AG10803 (cell line): ENCODE measurements around the gene SHF.
A peak's percentile ranks its signal among the peaks of the same experiment; 100 is the strongest.

Source experiments
- DNase-seq: peaks from one replicate; pipeline ENCODE4 v3.0.0; 2010; ENCODE audit warnings: low read depth
- H3K4me3 ChIP-seq: 2 replicates; pipeline ENCODE4 v1.5.1; 2011; ENCODE audit warnings: mild to moderate bottlenecking, low read length, control low read depth
- TF ChIP-seq, protein P1 (sequence below): conservative IDR thresholded peaks from 2 replicates; pipeline ENCODE4 v1.5.1; 2011; ENCODE audit warnings: mild to moderate bottlenecking, low read length, control low read depth, inconsistent platforms

Gene SHF

DNA sequence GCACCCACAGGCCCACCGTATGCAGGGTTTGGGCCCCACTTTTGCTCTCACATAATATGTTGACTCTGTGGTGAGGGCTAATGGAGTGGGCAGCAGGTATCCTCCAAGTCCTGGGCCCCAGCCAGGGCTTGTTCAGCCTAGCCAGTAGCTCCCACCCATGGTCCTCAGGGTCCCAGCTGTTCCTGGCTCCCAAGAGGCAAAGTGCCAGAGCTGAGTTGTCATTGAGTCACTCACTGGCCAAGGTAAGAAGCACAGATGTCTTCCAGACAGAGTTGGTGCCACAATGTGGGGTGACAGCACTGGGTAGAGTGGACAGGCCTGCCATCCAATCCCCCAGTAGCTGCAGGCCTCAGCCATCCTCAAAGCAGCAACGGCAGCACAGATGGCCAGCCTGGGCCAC, 4.3 kb downstream of the SHF start:
- TF ChIP-seq, protein P1, sequence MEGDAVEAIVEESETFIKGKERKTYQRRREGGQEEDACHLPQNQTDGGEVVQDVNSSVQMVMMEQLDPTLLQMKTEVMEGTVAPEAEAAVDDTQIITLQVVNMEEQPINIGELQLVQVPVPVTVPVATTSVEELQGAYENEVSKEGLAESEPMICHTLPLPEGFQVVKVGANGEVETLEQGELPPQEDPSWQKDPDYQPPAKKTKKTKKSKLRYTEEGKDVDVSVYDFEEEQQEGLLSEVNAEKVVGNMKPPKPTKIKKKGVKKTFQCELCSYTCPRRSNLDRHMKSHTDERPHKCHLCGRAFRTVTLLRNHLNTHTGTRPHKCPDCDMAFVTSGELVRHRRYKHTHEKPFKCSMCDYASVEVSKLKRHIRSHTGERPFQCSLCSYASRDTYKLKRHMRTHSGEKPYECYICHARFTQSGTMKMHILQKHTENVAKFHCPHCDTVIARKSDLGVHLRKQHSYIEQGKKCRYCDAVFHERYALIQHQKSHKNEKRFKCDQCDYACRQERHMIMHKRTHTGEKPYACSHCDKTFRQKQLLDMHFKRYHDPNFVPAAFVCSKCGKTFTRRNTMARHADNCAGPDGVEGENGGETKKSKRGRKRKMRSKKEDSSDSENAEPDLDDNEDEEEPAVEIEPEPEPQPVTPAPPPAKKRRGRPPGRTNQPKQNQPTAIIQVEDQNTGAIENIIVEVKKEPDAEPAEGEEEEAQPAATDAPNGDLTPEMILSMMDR = no peak
- no peak for DNase-seq
- no peak overlapping the region for H3K4me3 ChIP-seq

DNA sequence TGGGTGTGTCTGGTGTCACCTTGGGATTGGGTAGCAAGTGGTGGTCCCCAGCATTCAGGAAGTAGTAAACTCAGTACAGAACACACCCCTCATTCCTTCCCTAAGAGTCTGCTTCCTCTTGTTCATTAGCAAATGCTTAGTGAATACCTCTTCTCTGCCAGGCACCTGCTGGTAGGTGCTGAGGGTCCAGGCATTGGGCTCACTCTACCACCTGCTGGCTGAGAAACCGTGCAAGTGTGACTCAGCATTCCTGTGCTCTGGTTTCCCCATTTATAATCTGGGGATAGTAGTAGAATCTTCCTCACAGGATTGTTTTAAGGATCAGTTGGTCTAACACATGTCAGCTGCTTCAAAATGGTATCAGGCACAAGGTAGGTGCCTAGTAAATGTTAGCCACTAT, 4.8 kb downstream of the SHF start:
- H3K4me3 ChIP-seq = no peak overlapping the region
- TF ChIP-seq, protein P1 = no peak
- no peak for DNase-seq

DNA sequence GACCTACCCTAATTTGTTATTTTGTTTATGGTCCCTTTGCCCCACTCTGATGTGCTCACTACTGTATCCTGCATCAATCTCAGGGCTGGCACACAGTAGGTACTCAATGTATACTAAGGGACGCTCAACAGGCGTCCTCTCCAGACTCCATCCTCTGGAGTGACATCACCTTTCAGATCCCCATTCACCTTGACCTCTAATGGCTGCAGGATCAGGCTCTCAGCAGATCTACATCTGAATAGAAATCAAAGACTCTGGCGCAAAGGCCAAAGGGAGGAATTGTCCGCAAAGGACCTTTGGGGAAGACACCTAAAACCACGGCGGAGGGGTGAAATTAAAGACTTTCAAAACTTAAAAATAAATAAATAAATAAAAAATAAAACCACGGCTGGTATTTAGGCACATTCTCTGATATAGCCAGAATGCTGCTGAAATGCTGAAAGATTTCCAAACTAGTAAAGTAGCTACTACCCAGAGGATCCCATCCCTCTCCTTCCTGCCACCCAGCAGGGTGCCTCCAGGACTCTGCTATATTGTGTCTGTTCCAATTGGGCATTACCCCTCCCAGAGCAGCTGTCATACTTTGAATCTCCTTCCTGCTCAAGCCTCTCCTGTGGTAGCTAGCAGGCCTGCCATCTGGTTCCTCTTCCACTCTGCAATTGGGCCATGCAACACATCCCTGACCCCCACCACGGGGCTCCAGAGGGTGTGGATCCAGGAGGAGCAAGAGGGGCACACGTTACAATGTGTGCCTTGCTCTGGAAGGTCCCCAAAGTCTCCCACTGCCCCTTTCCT, 6.1 kb downstream of the SHF start:
- TF ChIP-seq, protein P1 = no peak
- DNase-seq = no peak
- no peak overlapping the region for H3K4me3 ChIP-seq

DNA sequence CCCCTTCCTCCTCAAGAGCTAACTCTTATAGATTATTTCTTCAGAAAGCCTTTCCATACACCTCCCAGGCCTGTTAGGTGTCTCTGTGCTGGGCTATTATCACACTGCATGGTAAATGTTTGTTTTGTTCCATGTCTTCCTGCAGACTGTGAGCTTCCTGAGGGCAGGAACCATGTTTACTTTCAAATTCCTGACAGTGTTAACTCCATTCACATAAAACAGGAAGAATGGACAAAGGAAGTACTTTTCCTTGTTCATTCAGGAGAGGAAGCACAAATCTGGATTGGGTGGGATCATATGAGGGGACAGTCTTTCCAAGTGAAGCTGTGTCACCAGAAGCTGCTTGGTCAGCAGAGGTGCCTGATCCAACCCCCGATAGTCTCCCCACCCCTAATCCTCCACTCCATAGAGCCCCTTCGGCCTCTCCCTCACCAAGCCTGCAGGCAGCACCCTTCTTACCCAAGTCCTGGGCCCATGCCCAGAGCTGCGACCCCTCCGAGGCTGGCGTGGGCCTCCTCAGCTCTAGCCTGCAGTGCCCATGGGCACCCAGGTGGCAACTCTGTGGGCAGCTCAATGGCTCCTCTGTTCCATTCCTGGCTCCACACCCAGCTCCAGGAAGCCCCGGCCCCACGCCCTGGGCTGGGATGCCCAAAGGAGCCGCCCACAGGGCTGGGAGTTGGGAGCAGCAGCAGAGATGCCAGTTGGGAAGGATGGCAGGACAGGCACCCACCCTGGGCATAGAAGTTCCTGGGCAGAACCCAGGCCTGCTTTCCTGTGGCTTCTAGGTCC, 6.9 kb downstream of the SHF start:
- TF ChIP-seq, protein P1 = no peak
- H3K4me3 ChIP-seq = no peak overlapping the region
- DNase-seq = no peak

DNA sequence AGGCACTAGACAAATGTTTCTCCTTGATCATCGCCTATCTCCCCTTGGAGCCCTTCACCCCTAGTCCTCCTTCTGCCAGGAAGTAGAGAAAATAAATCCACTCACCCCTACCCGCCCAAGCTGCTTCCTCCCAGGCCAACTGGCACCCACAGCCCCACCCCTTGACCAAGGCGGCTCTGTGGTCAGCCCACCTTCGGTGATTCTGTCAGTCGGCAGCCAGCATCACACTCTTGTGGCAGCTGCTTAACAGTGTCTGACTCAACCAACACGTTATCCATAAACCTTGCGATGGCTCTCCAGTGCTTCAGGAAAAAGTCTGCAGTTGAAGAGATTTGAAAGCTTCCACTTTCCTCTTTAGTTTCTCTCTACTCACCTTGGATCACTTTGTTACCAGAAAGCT, 7.6 kb downstream of the SHF start:
- TF ChIP-seq, protein P1 = no peak
- H3K4me3 ChIP-seq = no peak overlapping the region
- DNase-seq = no peak

DNA sequence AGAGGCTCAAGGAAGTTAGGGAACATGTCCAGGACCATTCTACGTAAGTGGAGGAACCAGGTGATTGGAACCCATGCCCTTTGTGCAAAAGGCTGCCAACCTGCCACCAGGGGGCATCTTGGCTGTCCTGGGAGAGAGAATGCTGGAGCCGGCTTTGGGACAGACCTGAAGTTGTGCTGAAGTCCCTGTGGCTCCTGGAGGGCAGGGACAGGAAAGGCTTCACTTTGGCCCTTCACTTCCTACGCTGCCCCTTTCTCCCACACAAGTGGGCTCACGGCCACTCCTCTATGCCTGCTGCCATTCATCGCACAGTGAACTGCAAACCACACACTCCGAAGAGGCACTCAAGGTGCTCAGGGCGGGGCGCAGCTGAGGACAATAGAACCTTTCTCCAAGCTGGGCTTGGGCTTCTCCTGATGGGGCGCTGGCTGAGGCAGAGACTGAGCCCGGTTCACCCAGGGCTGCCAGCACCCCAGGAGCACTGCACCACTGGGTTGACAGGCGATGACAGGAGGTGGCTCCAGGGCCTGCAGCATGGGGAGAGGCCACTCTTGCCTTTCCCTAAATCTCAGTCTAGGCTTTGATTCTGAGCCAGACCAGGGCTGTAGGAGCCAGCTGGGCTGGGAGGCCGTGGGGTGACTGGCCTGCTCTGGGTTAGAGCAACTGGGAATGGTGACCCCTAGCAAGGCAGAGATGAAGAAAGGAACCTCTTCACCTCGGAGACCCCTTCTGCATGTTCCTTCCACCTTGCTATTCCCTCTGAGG, 8.4 kb downstream of the SHF start:
- peak; percentile 17 for DNase-seq
- TF ChIP-seq, protein P1 = peak; percentile 57
- H3K4me3 ChIP-seq = no peak overlapping the region
